Activated CD8-positive, alpha-beta memory T cell treated with anti-CD3 and anti-CD28 coated beads for 4 hours (primary cell): ENCODE measurements around the gene ANAPC1.
"Not testable (repeated sequence)": the region's sequence is repeated elsewhere in the genome, so short reads cannot be mapped to it uniquely, and the experiment has no call there.

Experiments
- DNase-seq, 2 donors: peaks; one replicate each; pipeline ENCODE4 v3.0.0-alpha.2; 2020; ENCODE audit warnings: low read depth in 2 of 2

ANAPC1 gene

DNA sequence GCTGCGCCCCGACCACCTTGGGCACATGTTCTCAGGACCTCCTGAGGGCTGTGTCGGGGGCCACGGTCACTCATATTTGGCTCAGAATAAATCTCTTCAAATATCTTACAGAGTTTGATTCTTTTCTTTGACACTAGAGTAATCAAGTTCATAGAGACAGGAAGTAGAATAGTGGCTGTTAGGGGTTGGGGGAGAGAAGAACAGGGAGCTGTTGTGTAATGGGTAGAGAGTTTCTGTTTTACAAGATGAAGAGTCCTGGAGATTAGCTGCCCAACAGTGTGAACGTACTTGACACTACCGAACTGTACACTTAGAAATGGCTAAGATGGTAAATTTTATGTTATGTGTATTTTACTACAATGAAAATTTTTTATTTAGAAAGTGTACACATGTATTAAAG, 148.6 kb downstream of the ANAPC1 start:
- not testable (repeated sequence) for DNase-seq

DNA sequence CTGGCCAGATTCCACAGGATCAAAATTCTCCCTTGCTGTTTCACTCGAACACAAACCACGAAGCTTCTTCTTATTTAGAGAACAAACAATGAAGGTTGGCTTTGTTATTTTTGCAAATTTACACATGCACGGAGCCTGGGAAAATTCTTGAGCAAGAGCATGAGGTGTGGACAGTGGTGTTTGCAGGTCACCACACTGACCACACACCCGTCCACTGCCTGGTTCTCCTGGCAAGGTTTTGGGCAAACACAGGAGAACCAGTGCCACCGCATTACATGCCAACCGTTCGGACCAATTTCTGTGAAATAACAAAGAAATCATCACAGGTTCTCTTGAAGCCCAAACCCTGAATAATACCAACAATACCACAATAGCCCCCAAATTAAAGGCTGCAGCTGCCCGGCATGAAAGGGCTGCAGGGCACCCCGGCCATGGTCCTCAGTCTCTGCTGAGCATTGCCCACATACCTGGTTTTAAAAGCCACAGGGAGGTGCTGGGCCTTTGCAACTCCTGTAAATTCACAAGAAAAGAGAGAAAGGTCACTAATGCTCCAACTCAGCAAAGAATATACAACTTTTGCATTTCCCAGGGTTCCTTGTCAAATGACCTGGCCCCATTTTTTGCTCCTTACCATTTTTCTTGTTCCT, 154.1 kb downstream of the ANAPC1 start:
- not testable (repeated sequence) for DNase-seq

- not testable (repeated sequence) for DNase-seq
Measured at GRCh38 chr2:111727611-111728110, 156.3 kb downstream of the ANAPC1 start.

GRCh38 chr2:111725742-111726141, 158.3 kb downstream of the ANAPC1 start:
- not testable (repeated sequence) for DNase-seq

DNA sequence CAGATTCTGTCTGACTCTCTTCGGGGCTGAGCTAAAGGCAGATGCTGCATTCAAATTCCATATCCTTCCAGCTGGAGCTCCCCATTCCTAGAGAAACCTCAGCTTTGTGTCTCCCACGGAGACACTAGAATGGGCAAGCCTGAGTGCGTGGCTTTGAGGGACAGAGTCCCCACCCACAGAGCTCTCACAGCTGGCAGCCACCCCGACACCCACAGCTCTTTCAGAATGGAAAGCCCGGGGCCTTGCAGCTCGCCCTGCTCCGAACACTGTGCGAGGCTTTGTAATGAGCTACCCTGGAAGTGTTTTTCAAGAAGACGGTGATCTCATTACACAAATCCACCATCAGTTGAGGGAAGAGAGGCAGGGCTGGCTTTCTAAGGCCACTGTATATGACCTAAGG, 164.4 kb downstream of the ANAPC1 start:
- DNase-seq: not testable (repeated sequence)
